ENCODE results near the gene ATP6V1G3.

The ATP6V1G3 gene

DNA sequence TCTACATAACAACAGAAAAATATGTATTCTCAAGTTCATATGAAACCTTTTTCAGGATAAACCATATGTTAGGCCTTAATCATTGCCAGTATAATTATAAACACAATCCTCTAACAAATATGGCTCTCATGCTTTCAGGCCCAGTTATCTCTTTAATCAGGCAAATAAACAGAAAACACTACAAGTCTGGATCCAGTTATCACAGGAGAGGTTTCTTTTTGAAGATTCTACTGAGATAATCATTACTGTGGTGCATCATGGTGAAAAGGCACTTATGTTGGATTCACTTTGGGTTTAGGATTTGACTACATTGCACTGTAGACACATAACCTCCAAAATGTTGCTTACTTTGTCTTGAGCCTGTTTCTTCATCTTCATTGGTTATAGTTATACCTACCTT lies 8.4 kb upstream of the ATP6V1G3 start:
- H3K4me1 ChIP-seq (ENCODE audit: control insufficient read depth, insufficient read depth, low read length), result no peaks in the 10 kb centered on the region
- H3K36me3 ChIP-seq (ENCODE audit: control insufficient read depth in 2 of 2, insufficient read depth in 1 of 2, low read length in 2 of 2), result no peaks in the 10 kb centered on the region
- H3K27ac ChIP-seq (ENCODE audit: extremely low read depth, low read depth, low read length), result no peak overlapping the region
- TF ChIP-seq, protein P1, sequence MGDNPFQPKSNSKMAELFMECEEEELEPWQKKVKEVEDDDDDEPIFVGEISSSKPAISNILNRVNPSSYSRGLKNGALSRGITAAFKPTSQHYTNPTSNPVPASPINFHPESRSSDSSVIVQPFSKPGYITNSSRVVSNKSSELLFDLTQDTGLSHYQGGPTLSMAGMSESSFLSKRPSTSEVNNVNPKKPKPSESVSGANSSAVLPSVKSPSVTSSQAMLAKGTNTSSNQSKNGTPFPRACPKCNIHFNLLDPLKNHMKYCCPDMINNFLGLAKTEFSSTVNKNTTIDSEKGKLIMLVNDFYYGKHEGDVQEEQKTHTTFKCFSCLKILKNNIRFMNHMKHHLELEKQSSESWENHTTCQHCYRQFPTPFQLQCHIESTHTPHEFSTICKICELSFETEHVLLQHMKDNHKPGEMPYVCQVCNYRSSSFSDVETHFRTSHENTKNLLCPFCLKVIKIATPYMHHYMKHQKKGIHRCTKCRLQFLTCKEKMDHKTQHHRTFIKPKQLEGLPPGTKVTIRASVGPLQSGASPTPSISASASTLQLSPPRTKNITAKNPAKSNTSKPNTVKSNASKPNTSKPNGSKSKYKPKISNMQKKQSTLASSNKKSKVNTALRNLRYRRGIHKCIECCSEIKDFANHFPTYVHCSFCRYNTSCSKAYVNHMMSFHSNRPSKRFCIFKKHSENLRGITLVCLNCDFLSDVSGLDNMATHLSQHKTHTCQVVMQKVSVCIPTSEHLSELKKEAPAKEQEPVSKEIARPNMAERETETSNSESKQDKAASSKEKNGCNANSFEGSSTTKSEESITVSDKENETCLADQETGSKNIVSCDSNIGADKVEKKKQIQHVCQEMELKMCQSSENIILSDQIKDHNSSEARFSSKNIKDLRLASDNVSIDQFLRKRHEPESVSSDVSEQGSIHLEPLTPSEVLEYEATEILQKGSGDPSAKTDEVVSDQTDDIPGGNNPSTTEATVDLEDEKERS (tag by site-specific recombination; IDR thresholded peaks at IDR 0.05), result no peak
- TF ChIP-seq ZNF830 (tag by site-specific recombination; IDR thresholded peaks at IDR 0.05; ENCODE audit: low read depth) (no peak), HOXD13 (CRISPR knock-in tag; IDR thresholded peaks at IDR 0.05; ENCODE audit: borderline replicate concordance) (no peak), ZNF10 (tag by site-specific recombination; IDR thresholded peaks at IDR 0.05) (no peak), ZNF670 (tag by site-specific recombination; IDR thresholded peaks at IDR 0.05; ENCODE audit: low read depth) (no peak), ZNF426 (tag by site-specific recombination; IDR thresholded peaks at IDR 0.05) (no peak)
- TF ChIP-seq, protein P2, sequence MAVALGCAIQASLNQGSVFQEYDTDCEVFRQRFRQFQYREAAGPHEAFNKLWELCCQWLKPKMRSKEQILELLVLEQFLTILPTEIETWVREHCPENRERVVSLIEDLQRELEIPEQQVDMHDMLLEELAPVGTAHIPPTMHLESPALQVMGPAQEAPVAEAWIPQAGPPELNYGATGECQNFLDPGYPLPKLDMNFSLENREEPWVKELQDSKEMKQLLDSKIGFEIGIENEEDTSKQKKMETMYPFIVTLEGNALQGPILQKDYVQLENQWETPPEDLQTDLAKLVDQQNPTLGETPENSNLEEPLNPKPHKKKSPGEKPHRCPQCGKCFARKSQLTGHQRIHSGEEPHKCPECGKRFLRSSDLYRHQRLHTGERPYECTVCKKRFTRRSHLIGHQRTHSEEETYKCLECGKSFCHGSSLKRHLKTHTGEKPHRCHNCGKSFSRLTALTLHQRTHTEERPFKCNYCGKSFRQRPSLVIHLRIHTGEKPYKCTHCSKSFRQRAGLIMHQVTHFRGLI (tag by site-specific recombination; IDR thresholded peaks at IDR 0.05), result no peak
- POLR2A ChIA-PET, result no interaction called here
- no peaks in the 10 kb centered on the region for H3K9me3 ChIP-seq (ENCODE audit: control insufficient read depth, insufficient read depth, low read depth, low read length)
- H3K4me3 ChIP-seq (ENCODE audit: low read depth, low read length), result no peak overlapping the region
- CTCF ChIA-PET, result no interaction called here

DNA sequence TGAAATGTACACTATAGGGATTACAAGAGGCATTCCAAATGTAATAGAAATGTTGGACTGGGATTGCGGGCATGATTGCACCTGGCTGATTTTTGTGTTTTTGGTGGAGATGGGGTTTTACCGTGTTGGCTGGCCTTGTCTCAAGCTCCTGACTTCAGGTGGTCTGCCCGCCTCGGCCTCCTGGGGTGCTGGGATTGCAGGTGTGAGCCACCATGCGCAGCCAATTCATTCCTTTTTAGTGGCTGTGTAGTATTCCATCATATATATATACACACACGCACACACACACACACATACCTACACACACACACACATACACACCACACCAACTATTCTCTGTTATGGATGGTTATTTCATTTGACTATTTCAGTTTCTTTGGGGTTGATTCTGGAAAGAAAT lies 4.7 kb upstream of the ATP6V1G3 start:
- Histone ChIP-seq H3K4me3 (ENCODE audit: low read depth, low read length) (no peak overlapping the region), H3K36me3 (ENCODE audit: control insufficient read depth in 2 of 2, insufficient read depth in 1 of 2, low read length in 2 of 2) (no peaks in the 10 kb centered on the region), H3K4me1 (ENCODE audit: control insufficient read depth, insufficient read depth, low read length) (no peaks in the 10 kb centered on the region), H3K9me3 (ENCODE audit: control insufficient read depth, insufficient read depth, low read depth, low read length) (no peaks in the 10 kb centered on the region), H3K27ac (ENCODE audit: extremely low read depth, low read depth, low read length) (no peak overlapping the region)
- ChIA-PET CTCF (no interaction called here), POLR2A (no interaction called here)
- TF ChIP-seq GLIS1 (tag by site-specific recombination; IDR thresholded peaks at IDR 0.05) (no peak), ZNF146 (tag by site-specific recombination; IDR thresholded peaks at IDR 0.05) (peak; percentile 37; the same call in 1 of the 2 replicates)

DNA sequence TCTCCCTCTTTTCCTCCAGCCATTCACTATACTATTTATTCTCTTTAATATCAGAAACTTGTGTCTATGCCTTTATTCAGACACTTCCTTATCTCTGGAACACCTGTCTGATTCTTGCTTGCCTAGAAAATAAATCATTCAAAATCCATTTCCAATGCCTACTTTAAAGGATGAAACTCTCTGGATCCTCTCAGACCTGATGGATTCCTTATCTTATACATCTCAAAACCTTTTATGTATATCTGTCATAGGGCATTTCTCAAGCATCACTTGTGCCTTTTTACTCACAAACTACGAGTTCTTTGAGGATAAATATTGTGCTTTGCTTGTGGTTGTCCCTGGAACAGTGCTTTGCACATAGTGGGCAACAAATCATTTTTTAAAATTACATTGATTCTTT lies 3.8 kb upstream of the ATP6V1G3 start:
- ChIA-PET POLR2A (no interaction called here), CTCF (no interaction called here)
- Histone ChIP-seq H3K4me3 (ENCODE audit: low read depth, low read length) (no peak overlapping the region), H3K9me3 (ENCODE audit: control insufficient read depth, insufficient read depth, low read depth, low read length) (no peaks in the 10 kb centered on the region), H3K27ac (ENCODE audit: extremely low read depth, low read depth, low read length) (no peak overlapping the region), H3K36me3 (ENCODE audit: control insufficient read depth in 2 of 2, insufficient read depth in 1 of 2, low read length in 2 of 2) (no peaks in the 10 kb centered on the region), H3K4me1 (ENCODE audit: control insufficient read depth, insufficient read depth, low read length) (no peaks in the 10 kb centered on the region)
- no peak for TF ChIP-seq ZIC2 (tag by site-specific recombination; IDR thresholded peaks at IDR 0.05)
- TF ChIP-seq, protein P3, sequence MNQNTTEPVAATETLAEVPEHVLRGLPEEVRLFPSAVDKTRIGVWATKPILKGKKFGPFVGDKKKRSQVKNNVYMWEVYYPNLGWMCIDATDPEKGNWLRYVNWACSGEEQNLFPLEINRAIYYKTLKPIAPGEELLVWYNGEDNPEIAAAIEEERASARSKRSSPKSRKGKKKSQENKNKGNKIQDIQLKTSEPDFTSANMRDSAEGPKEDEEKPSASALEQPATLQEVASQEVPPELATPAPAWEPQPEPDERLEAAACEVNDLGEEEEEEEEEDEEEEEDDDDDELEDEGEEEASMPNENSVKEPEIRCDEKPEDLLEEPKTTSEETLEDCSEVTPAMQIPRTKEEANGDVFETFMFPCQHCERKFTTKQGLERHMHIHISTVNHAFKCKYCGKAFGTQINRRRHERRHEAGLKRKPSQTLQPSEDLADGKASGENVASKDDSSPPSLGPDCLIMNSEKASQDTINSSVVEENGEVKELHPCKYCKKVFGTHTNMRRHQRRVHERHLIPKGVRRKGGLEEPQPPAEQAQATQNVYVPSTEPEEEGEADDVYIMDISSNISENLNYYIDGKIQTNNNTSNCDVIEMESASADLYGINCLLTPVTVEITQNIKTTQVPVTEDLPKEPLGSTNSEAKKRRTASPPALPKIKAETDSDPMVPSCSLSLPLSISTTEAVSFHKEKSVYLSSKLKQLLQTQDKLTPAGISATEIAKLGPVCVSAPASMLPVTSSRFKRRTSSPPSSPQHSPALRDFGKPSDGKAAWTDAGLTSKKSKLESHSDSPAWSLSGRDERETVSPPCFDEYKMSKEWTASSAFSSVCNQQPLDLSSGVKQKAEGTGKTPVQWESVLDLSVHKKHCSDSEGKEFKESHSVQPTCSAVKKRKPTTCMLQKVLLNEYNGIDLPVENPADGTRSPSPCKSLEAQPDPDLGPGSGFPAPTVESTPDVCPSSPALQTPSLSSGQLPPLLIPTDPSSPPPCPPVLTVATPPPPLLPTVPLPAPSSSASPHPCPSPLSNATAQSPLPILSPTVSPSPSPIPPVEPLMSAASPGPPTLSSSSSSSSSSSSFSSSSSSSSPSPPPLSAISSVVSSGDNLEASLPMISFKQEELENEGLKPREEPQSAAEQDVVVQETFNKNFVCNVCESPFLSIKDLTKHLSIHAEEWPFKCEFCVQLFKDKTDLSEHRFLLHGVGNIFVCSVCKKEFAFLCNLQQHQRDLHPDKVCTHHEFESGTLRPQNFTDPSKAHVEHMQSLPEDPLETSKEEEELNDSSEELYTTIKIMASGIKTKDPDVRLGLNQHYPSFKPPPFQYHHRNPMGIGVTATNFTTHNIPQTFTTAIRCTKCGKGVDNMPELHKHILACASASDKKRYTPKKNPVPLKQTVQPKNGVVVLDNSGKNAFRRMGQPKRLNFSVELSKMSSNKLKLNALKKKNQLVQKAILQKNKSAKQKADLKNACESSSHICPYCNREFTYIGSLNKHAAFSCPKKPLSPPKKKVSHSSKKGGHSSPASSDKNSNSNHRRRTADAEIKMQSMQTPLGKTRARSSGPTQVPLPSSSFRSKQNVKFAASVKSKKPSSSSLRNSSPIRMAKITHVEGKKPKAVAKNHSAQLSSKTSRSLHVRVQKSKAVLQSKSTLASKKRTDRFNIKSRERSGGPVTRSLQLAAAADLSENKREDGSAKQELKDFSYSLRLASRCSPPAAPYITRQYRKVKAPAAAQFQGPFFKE (tag by site-specific recombination; IDR thresholded peaks at IDR 0.05; ENCODE audit: borderline replicate concordance), result no peak
- TF ChIP-seq ZNF175 (tag by site-specific recombination; IDR thresholded peaks at IDR 0.05), result no peak
- TF ChIP-seq ZNF658 (tag by site-specific recombination; IDR thresholded peaks at IDR 0.05), result no peak
- TF ChIP-seq ZNF610 (tag by site-specific recombination; IDR thresholded peaks at IDR 0.05; ENCODE audit: borderline replicate concordance), result no peak
- TF ChIP-seq ZNF174 (tag by site-specific recombination; IDR thresholded peaks at IDR 0.05), result no peak
- TF ChIP-seq, protein P4, sequence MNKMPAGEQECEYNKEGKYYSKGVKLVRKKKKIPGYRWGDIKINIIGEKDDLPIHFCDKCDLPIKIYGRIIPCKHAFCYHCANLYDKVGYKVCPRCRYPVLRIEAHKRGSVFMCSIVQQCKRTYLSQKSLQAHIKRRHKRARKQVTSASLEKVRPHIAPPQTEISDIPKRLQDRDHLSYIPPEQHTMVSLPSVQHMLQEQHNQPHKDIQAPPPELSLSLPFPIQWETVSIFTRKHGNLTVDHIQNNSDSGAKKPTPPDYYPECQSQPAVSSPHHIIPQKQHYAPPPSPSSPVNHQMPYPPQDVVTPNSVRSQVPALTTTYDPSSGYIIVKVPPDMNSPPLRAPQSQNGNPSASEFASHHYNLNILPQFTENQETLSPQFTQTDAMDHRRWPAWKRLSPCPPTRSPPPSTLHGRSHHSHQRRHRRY (tag by site-specific recombination; IDR thresholded peaks at IDR 0.05), result no peak
- no peak for TF ChIP-seq ZNF266 (tag by site-specific recombination; IDR thresholded peaks at IDR 0.05; ENCODE audit: low read depth)

Measured in HEK293 (cell line).